ENCODE data around the gene COPB1.

- no peak for TF ChIP-seq POLR2A (IDR thresholded peaks at IDR 0.05)
- TF ChIP-seq, protein P1, sequence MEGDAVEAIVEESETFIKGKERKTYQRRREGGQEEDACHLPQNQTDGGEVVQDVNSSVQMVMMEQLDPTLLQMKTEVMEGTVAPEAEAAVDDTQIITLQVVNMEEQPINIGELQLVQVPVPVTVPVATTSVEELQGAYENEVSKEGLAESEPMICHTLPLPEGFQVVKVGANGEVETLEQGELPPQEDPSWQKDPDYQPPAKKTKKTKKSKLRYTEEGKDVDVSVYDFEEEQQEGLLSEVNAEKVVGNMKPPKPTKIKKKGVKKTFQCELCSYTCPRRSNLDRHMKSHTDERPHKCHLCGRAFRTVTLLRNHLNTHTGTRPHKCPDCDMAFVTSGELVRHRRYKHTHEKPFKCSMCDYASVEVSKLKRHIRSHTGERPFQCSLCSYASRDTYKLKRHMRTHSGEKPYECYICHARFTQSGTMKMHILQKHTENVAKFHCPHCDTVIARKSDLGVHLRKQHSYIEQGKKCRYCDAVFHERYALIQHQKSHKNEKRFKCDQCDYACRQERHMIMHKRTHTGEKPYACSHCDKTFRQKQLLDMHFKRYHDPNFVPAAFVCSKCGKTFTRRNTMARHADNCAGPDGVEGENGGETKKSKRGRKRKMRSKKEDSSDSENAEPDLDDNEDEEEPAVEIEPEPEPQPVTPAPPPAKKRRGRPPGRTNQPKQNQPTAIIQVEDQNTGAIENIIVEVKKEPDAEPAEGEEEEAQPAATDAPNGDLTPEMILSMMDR (IDR thresholded peaks at IDR 0.05) = no peak
Observed at GRCh38 chr11:14413307-14414069, 86.1 kb downstream of the COPB1 start.
